ENCODE measurements around the gene DCC. TPM values are rescaled to one million over a fixed set of nuclear protein-coding genes. Genes with fewer than 3 reads are reported as not detected.

Gene DCC
- polyA plus RNA-seq, 1 donor (not counting 4 experiments of a cell fraction or from before 2014, with no cell fraction given), result not detected

DNA sequence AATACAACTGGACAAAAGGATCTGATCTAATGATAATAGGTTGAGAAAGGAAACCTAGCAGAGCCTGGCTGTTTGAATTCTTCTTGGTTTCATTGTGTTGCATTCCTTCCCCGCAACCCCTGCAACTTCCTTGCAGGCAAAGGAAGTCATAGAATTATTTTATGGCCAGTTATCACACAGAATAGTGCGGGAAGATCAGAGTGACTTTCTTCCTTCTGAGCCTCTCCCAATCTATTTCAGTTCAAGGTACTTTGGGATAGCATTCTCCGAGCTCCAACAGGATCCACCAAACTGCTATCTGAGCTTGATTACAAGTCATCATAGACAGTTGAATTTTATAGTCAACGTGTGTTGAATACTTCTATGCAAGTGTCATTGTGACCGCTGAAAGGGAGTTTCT is 441.1 kb downstream of the DCC start:
- H4K20me1 ChIP-seq (ENCODE audit: control insufficient read depth, extremely low read depth, insufficient read depth, low read length), result no peaks in the 10 kb centered on the region
- H2AFZ ChIP-seq (ENCODE audit: control insufficient read depth, low read length), result no peak overlapping the region
- H3K79me2 ChIP-seq (ENCODE audit: control insufficient read depth, insufficient read depth, low read length), result no peaks in the 10 kb centered on the region
- FAIRE-seq (no peak), DNase-seq (ENCODE audit: low read depth, low spot score) (no peak)
- no peaks in the 10 kb centered on the region for H3K27me3 ChIP-seq (ENCODE audit: control insufficient read depth, extremely low read depth, insufficient read depth, low read length)
- H3K4me3 ChIP-seq (ENCODE audit: control insufficient read depth in 2 of 3, extremely low read depth in 1 of 3, insufficient read depth in 2 of 3, low read depth in 1 of 3, low read length in 3 of 3), result no peak overlapping the region
- no peak overlapping the region for H3K9ac ChIP-seq (ENCODE audit: control insufficient read depth, extremely low read depth, insufficient read depth, low read length)
- dilution Hi-C loops (cut with MboI; ENCODE audit: extremely low pct_ligation_motif_present, low sequenced_read_pairs), result no loop called here
- H3K4me2 ChIP-seq (ENCODE audit: control insufficient read depth, extremely low read depth, insufficient read depth, low read depth, low read length), result no peak overlapping the region
- H3K9me3 ChIP-seq (ENCODE audit: control insufficient read depth, low read depth, low read length), result no peaks in the 10 kb centered on the region
- TF ChIP-seq, protein P1, sequence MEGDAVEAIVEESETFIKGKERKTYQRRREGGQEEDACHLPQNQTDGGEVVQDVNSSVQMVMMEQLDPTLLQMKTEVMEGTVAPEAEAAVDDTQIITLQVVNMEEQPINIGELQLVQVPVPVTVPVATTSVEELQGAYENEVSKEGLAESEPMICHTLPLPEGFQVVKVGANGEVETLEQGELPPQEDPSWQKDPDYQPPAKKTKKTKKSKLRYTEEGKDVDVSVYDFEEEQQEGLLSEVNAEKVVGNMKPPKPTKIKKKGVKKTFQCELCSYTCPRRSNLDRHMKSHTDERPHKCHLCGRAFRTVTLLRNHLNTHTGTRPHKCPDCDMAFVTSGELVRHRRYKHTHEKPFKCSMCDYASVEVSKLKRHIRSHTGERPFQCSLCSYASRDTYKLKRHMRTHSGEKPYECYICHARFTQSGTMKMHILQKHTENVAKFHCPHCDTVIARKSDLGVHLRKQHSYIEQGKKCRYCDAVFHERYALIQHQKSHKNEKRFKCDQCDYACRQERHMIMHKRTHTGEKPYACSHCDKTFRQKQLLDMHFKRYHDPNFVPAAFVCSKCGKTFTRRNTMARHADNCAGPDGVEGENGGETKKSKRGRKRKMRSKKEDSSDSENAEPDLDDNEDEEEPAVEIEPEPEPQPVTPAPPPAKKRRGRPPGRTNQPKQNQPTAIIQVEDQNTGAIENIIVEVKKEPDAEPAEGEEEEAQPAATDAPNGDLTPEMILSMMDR (optimal IDR thresholded peaks at IDR 0.05 in 1 of 3, IDR thresholded peaks at IDR 0.05 in 1 of 3, conservative IDR thresholded peaks at IDR 0.05 in 1 of 3; ENCODE audit: extremely low read depth in 1 of 3, insufficient read depth in 2 of 3, low read length in 3 of 3), result no peak
- TF ChIP-seq EZH2 (IDR thresholded peaks at IDR 0.05; ENCODE audit: low read length), result no peak
- no peaks in the 10 kb centered on the region for H3K4me1 ChIP-seq (ENCODE audit: control insufficient read depth, extremely low read depth, insufficient read depth, low read length)
- H3K36me3 ChIP-seq (ENCODE audit: control insufficient read depth in 2 of 2, extremely low read depth in 1 of 2, insufficient read depth in 2 of 2, low read length in 2 of 2), result no peaks in the 10 kb centered on the region
- H3K9me1 ChIP-seq (ENCODE audit: control insufficient read depth, extremely low read depth, insufficient read depth, low read length), result no peaks in the 10 kb centered on the region
- no peak overlapping the region for H3K27ac ChIP-seq (ENCODE audit: control insufficient read depth, insufficient read depth, low read length)

DNA sequence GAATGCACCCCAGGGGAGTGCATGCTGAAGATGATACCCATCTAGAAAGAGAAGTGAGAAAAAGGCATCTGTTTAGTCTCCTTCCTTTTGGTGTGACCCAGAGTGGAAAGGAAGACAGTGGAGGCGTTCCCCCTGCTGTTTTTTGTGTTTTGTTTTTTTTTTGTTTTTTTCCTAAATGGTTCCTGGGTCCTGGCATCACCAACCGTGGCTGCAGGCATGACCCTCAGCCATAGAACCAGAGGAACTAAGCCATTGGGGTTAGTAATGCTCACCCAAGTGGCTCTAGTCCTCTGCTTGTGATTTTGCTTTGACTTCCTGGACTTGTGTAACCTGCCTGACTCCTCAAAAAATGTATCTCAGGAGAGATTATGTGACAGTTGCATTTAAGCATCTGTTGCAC is 451.3 kb downstream of the DCC start:
- dilution Hi-C loops (cut with MboI; ENCODE audit: extremely low pct_ligation_motif_present, low sequenced_read_pairs), result no loop called here

More for the DNA sequence above, 451.3 kb downstream of the DCC start:
- Histone ChIP-seq H3K36me3 (ENCODE audit: control insufficient read depth in 2 of 2, extremely low read depth in 1 of 2, insufficient read depth in 2 of 2, low read length in 2 of 2) (no peaks in the 10 kb centered on the region), H4K20me1 (ENCODE audit: control insufficient read depth, extremely low read depth, insufficient read depth, low read length) (no peaks in the 10 kb centered on the region), H3K9me3 (ENCODE audit: control insufficient read depth, low read depth, low read length) (no peaks in the 10 kb centered on the region), H2AFZ (ENCODE audit: control insufficient read depth, low read length) (no peak overlapping the region), H3K27ac (ENCODE audit: control insufficient read depth, insufficient read depth, low read length) (no peak overlapping the region), H3K79me2 (ENCODE audit: control insufficient read depth, insufficient read depth, low read length) (no peaks in the 10 kb centered on the region), H3K4me1 (ENCODE audit: control insufficient read depth, extremely low read depth, insufficient read depth, low read length) (no peaks in the 10 kb centered on the region), H3K4me2 (ENCODE audit: control insufficient read depth, extremely low read depth, insufficient read depth, low read depth, low read length) (no peak overlapping the region), H3K9me1 (ENCODE audit: control insufficient read depth, extremely low read depth, insufficient read depth, low read length) (no peaks in the 10 kb centered on the region), H3K27me3 (ENCODE audit: control insufficient read depth, extremely low read depth, insufficient read depth, low read length) (no peaks in the 10 kb centered on the region), H3K4me3 (ENCODE audit: control insufficient read depth in 2 of 3, extremely low read depth in 1 of 3, insufficient read depth in 2 of 3, low read depth in 1 of 3, low read length in 3 of 3) (no peak overlapping the region), H3K9ac (ENCODE audit: control insufficient read depth, extremely low read depth, insufficient read depth, low read length) (no peak overlapping the region)
- TF ChIP-seq EZH2 (IDR thresholded peaks at IDR 0.05; ENCODE audit: low read length), result no peak
- TF ChIP-seq, protein P1 (optimal IDR thresholded peaks at IDR 0.05 in 1 of 3, IDR thresholded peaks at IDR 0.05 in 1 of 3, conservative IDR thresholded peaks at IDR 0.05 in 1 of 3; ENCODE audit: extremely low read depth in 1 of 3, insufficient read depth in 2 of 3, low read length in 3 of 3), result no peak
- no peak for FAIRE-seq
- no peak for DNase-seq (ENCODE audit: low read depth, low spot score)

Measured in keratinocyte (primary cell).